ENCODE data around the gene HSPBP1. TPM values are rescaled to one million over a fixed set of nuclear protein-coding genes. Genes with fewer than 3 reads are reported as not detected.
A peak's percentile ranks its signal among the peaks of the same experiment; 100 is the strongest.

The HSPBP1 gene
- total RNA-seq, 1 experiment from 2014 or later: 65.2 TPM

- TF ChIP-seq KAT7 (CRISPR knock-in tag; IDR thresholded peaks at IDR 0.05; ENCODE audit: borderline replicate concordance) (no peak), NFE2L1 (CRISPR knock-in tag; IDR thresholded peaks at IDR 0.05) (no peak), NFYB (CRISPR knock-in tag; conservative IDR thresholded peaks at IDR 0.05; ENCODE audit: low read depth) (no peak), FOXJ3 (CRISPR knock-in tag; IDR thresholded peaks at IDR 0.05; ENCODE audit: borderline replicate concordance) (no peak), CREB1 (CRISPR knock-in tag; IDR thresholded peaks at IDR 0.05) (no peak)
- TF ChIP-seq, protein P1, sequence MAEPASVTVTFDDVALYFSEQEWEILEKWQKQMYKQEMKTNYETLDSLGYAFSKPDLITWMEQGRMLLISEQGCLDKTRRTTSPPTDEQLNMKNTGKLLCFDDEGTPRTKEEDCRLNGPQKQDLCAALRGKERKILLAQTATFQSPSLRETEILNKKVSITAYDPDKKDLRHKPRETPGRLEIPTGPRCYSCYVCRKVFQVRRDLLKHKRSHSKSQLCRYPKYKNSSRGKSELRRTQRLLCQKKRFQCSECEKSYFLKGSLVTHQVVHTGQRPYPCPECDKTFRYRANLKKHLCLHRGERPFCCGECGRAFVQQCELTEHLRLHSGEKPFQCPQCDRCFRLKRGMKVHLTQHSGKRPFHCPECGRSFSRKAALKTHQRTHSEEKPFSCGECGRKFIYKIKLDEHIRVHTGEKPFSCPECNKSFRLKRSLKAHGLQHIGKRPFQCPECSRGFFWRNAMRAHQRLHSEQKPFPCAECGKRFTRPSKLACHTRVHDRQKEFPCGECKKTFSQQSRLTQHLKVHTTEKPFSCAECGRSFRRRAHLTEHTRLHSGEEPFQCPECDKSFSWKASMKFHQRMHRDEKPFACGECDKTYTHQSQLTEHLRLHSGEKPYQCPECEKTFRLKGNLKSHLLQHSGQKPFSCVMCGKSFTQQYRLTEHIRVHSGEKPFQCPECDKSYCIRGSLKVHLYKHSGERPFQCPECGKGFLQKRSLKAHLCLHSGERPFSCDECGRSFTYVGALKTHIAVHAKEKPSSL (CRISPR knock-in tag; conservative IDR thresholded peaks at IDR 0.05): no peak
- Mint-ChIP-seq H3K4me3 (peak overlapping the region; percentile 96), H3K27ac (peak overlapping the region; percentile 99), H3K4me1 (peaks cover 18% of the 10 kb centered on the region), H3K9me3 (no peaks in the 10 kb centered on the region), H3K36me3 (no peaks in the 10 kb centered on the region; the same call in 1 of the 2 replicates), H3K27me3 (ENCODE audit: low read depth) (no peaks in the 10 kb centered on the region)
- DNase-seq (ENCODE audit: low spot score) (no peak), ATAC-seq (no peak)
- CTCF ChIA-PET: interaction anchor here (0.8 to 1.3 kb wide), 5 partner anchors 20 to 392 kb away, joined by 3 to 19 read pairs (median 5); partner anchors contain the start of gene PPP6R1
- POLR2A ChIA-PET: interaction anchor here (0.9 to 2.8 kb wide), 5 partner anchors 9 to 197 kb away, joined by 3 to 15 read pairs (median 3); partner anchors contain the start of genes KMT5C, PPP6R1 and ZNF628
These were observed 570 bp downstream of the HSPBP1 start for GRCh38 chr19:55279340-55279739.

GRCh38 chr19:55278391-55279135, 1.3 kb downstream of the HSPBP1 start:
- CTCF ChIA-PET: no interaction called here
- Mint-ChIP-seq H3K4me1 (peaks cover 17% of the 10 kb centered on the region), H3K4me3 (peak overlapping the region; percentile 96), H3K9me3 (no peaks in the 10 kb centered on the region), H3K36me3 (peaks cover 2% of the 10 kb centered on the region; the same call in 1 of the 2 replicates), H3K27ac (no peak overlapping the region), H3K27me3 (ENCODE audit: low read depth) (no peaks in the 10 kb centered on the region)
- ATAC-seq (no peak), DNase-seq (ENCODE audit: low spot score) (no peak)
- no peak for TF ChIP-seq FOXK1 (CRISPR knock-in tag; IDR thresholded peaks at IDR 0.05)
- TF ChIP-seq ETV6 (CRISPR knock-in tag; IDR thresholded peaks at IDR 0.05): no peak
- TF ChIP-seq, protein P2, sequence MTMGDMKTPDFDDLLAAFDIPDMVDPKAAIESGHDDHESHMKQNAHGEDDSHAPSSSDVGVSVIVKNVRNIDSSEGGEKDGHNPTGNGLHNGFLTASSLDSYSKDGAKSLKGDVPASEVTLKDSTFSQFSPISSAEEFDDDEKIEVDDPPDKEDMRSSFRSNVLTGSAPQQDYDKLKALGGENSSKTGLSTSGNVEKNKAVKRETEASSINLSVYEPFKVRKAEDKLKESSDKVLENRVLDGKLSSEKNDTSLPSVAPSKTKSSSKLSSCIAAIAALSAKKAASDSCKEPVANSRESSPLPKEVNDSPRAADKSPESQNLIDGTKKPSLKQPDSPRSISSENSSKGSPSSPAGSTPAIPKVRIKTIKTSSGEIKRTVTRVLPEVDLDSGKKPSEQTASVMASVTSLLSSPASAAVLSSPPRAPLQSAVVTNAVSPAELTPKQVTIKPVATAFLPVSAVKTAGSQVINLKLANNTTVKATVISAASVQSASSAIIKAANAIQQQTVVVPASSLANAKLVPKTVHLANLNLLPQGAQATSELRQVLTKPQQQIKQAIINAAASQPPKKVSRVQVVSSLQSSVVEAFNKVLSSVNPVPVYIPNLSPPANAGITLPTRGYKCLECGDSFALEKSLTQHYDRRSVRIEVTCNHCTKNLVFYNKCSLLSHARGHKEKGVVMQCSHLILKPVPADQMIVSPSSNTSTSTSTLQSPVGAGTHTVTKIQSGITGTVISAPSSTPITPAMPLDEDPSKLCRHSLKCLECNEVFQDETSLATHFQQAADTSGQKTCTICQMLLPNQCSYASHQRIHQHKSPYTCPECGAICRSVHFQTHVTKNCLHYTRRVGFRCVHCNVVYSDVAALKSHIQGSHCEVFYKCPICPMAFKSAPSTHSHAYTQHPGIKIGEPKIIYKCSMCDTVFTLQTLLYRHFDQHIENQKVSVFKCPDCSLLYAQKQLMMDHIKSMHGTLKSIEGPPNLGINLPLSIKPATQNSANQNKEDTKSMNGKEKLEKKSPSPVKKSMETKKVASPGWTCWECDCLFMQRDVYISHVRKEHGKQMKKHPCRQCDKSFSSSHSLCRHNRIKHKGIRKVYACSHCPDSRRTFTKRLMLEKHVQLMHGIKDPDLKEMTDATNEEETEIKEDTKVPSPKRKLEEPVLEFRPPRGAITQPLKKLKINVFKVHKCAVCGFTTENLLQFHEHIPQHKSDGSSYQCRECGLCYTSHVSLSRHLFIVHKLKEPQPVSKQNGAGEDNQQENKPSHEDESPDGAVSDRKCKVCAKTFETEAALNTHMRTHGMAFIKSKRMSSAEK (CRISPR knock-in tag; IDR thresholded peaks at IDR 0.05; ENCODE audit: borderline replicate concordance): no peak
- no peak for TF ChIP-seq ZNF671 (CRISPR knock-in tag; IDR thresholded peaks at IDR 0.05)
- TF ChIP-seq, protein P3, sequence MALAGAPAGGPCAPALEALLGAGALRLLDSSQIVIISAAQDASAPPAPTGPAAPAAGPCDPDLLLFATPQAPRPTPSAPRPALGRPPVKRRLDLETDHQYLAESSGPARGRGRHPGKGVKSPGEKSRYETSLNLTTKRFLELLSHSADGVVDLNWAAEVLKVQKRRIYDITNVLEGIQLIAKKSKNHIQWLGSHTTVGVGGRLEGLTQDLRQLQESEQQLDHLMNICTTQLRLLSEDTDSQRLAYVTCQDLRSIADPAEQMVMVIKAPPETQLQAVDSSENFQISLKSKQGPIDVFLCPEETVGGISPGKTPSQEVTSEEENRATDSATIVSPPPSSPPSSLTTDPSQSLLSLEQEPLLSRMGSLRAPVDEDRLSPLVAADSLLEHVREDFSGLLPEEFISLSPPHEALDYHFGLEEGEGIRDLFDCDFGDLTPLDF (CRISPR knock-in tag; IDR thresholded peaks at IDR 0.05): no peak
- TF ChIP-seq SMAD4 (CRISPR knock-in tag; IDR thresholded peaks at IDR 0.05): no peak
- no peak for TF ChIP-seq RORB (CRISPR knock-in tag; IDR thresholded peaks at IDR 0.05)
- no peak for TF ChIP-seq NFATC4 (CRISPR knock-in tag; IDR thresholded peaks at IDR 0.05)
- no peak for TF ChIP-seq ARID4B (CRISPR knock-in tag; IDR thresholded peaks at IDR 0.05; ENCODE audit: borderline replicate concordance)
- TF ChIP-seq, protein P4, sequence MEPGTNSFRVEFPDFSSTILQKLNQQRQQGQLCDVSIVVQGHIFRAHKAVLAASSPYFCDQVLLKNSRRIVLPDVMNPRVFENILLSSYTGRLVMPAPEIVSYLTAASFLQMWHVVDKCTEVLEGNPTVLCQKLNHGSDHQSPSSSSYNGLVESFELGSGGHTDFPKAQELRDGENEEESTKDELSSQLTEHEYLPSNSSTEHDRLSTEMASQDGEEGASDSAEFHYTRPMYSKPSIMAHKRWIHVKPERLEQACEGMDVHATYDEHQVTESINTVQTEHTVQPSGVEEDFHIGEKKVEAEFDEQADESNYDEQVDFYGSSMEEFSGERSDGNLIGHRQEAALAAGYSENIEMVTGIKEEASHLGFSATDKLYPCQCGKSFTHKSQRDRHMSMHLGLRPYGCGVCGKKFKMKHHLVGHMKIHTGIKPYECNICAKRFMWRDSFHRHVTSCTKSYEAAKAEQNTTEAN (CRISPR knock-in tag; IDR thresholded peaks at IDR 0.05): no peak
- POLR2A ChIA-PET: interaction anchor here (2.8 kb wide), 1 partner anchor 19 kb away, joined by 15 read pairs; the partner anchor contains the start of gene PPP6R1
